Calu3 (cell line): Measurements from ENCODE around the gene MAP6. TPM values are rescaled to one million over a fixed set of nuclear protein-coding genes. Genes with fewer than 3 reads are reported as not detected.

Experiments used
- BruUV-seq: library from RNA; stranded (reverse); fragments of 400-500 nt; replicated peaks from 2 replicates; lab custom pipeline; 2021; lab: Mats Ljungman, UMichigan
- CTCF ChIA-PET: fragments of 300-600 bp; sonication (Branson Sonifier 250); formaldehyde crosslinking; loops from one replicate; lab custom pipeline; 2022; ENCODE audit warnings: antibody characterized with exemption; lab: Charles Lee
- DNase-seq: peaks from one replicate; pipeline ENCODE4 v3.0.0; 2022
- H3K27ac Mint-ChIP-seq: one replicate; pipeline ENCODE4 v1.8.0; 2022; ENCODE audit warnings: mixed read lengths; ENCODE audit not compliant: unreplicated experiment
- H3K27me3 Mint-ChIP-seq: one replicate; pipeline ENCODE4 v1.8.0; 2022; ENCODE audit warnings: mixed read lengths; ENCODE audit not compliant: unreplicated experiment
- H3K36me3 Mint-ChIP-seq: one replicate; pipeline ENCODE4 v1.8.0; 2022; ENCODE audit warnings: mild to moderate bottlenecking, moderate library complexity, mixed read lengths; ENCODE audit not compliant: insufficient read depth, unreplicated experiment
- H3K4me1 Mint-ChIP-seq: one replicate; pipeline ENCODE4 v1.8.0; 2022; ENCODE audit warnings: mild to moderate bottlenecking, low read depth, mixed read lengths; ENCODE audit not compliant: unreplicated experiment
- H3K4me3 Mint-ChIP-seq: one replicate; pipeline ENCODE4 v1.8.0; 2022; ENCODE audit warnings: mild to moderate bottlenecking, low read depth, moderate library complexity, mixed read lengths; ENCODE audit not compliant: unreplicated experiment
- H3K9me3 Mint-ChIP-seq: one replicate; pipeline ENCODE4 v1.8.0; 2022; ENCODE audit warnings: low read depth, mixed read lengths; ENCODE audit not compliant: unreplicated experiment
- intact Hi-C: fragments of 100-400 bp; cut with micrococcal nuclease; formaldehyde crosslinking; loops from one replicate; pipeline ENCODE4 v1.10.0; 2022; ENCODE audit not compliant: unreplicated experiment
- total RNA-seq: library from RNA; stranded (reverse); gene quantifications from 2 replicates; pipeline ENCODE4 v1.2.3, GENCODE V29; 2022
- TF ChIP-seq, protein P1 (sequence below): fragments of 200-600 bp; IDR thresholded peaks from one replicate; pipeline ENCODE4 v1.8.0; 2022; ENCODE audit warnings: antibody characterized with exemption; ENCODE audit not compliant: unreplicated experiment

Gene MAP6
- total RNA-seq, 1 experiment from 2014 or later: not detected

DNA sequence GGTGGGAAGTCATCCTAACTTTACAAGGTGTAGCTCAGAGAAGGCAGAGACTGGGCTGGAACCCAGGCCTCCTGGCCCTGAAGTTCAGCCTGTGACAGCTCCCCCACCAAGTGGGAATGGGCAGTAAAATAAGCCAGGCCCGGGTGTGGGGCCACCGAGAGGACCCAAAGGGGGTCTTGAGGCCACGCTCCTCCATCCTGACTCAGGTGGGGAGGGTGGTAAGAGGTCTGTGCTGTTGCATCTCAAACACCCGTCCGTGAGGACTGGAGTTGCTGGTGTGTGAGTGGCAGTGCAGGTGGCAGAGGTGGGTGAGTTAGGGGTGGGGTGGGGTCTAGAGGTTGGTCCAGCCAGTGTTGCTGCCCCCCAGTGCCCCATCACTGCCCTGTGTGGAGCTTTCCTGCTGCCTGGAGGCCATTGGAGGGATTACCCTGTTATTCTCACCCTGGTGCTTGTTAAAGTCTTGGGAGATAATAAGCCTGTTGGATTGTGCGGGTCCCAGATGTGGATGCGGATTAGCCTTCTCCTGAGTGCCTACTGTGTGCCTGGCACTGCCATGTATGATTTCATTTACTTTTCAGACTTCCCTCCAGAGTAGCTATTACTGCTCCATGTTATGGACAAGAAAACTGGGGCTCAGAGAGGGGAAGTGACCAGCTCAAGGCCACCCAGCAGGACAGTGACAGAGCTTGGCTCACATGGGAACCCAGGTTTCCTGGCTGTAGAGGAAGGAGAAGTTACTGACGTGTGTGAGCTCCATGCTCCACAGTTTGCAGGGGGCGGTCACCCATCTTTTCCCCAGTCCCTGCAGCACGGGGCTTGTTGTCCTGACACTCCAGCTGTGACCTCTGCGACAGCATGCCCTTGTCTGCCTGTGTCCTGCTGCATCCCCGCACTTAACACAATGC is 93.9 kb downstream of the MAP6 start:
- Mint-ChIP-seq H3K4me1 (peaks cover 16% of the 10 kb centered on the region), H3K27ac (no peak overlapping the region), H3K9me3 (no peaks in the 10 kb centered on the region), H3K27me3 (no peaks in the 10 kb centered on the region), H3K4me3 (no peak overlapping the region), H3K36me3 (peaks cover 41% of the 10 kb centered on the region)
- TF ChIP-seq, protein P1, sequence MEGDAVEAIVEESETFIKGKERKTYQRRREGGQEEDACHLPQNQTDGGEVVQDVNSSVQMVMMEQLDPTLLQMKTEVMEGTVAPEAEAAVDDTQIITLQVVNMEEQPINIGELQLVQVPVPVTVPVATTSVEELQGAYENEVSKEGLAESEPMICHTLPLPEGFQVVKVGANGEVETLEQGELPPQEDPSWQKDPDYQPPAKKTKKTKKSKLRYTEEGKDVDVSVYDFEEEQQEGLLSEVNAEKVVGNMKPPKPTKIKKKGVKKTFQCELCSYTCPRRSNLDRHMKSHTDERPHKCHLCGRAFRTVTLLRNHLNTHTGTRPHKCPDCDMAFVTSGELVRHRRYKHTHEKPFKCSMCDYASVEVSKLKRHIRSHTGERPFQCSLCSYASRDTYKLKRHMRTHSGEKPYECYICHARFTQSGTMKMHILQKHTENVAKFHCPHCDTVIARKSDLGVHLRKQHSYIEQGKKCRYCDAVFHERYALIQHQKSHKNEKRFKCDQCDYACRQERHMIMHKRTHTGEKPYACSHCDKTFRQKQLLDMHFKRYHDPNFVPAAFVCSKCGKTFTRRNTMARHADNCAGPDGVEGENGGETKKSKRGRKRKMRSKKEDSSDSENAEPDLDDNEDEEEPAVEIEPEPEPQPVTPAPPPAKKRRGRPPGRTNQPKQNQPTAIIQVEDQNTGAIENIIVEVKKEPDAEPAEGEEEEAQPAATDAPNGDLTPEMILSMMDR: no peak
- BruUV-seq: no TSS peak
- no peak for DNase-seq
- intact Hi-C loops: no loop called here
- CTCF ChIA-PET: interaction anchor here (1.0 to 1.5 kb wide), 2 partner anchors 12 to 13 kb away, joined by 3 to 5 read pairs; no protein-coding TSS in a partner anchor

DNA sequence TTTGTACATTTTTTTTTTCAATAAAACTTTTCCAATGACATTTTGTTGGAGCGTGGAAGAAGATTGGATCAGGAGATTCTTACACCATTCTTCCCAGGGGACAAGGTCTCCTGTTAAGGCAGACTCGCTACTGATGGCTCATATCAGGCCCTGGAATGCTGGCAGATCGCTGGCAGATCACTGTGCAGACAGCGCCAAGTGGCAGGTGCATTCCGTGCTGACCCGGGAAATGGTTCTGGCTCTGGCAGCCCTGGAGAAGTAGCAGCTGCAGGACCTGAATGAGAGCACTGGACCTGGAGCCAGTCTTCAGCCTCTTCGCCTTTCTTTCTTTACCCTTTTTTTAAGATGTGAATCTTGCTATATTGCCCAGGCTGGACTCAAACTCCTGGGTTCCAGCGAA is 96.1 kb downstream of the MAP6 start:
- H3K27ac Mint-ChIP-seq: no peak overlapping the region
- no peak for DNase-seq
- CTCF ChIA-PET: no interaction called here
- no peaks in the 10 kb centered on the region for H3K27me3 Mint-ChIP-seq
- no TSS peak for BruUV-seq
- H3K36me3 Mint-ChIP-seq: peaks cover 52% of the 10 kb centered on the region
- intact Hi-C loops: no loop called here
- H3K4me3 Mint-ChIP-seq: no peak overlapping the region
- H3K9me3 Mint-ChIP-seq: no peaks in the 10 kb centered on the region
- TF ChIP-seq, protein P1: no peak
- H3K4me1 Mint-ChIP-seq: peaks cover 16% of the 10 kb centered on the region

DNA sequence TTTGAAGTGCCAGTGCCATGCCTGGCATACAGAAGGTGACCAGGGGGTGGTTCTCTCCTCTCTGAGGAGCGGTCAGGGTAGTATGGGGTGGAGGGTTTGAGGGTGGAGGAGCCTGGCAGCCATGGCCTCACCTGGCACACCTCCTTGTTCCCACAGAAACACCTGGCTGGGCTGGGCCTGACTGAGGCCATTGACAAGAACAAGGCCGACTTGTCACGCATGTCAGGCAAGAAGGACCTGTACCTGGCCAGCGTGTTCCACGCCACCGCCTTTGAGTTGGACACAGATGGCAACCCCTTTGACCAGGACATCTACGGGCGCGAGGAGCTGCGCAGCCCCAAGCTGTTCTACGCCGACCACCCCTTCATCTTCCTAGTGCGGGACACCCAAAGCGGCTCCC is 97.2 kb downstream of the MAP6 start:
- Mint-ChIP-seq H3K27ac (no peak overlapping the region), H3K4me3 (no peak overlapping the region)

DNA sequence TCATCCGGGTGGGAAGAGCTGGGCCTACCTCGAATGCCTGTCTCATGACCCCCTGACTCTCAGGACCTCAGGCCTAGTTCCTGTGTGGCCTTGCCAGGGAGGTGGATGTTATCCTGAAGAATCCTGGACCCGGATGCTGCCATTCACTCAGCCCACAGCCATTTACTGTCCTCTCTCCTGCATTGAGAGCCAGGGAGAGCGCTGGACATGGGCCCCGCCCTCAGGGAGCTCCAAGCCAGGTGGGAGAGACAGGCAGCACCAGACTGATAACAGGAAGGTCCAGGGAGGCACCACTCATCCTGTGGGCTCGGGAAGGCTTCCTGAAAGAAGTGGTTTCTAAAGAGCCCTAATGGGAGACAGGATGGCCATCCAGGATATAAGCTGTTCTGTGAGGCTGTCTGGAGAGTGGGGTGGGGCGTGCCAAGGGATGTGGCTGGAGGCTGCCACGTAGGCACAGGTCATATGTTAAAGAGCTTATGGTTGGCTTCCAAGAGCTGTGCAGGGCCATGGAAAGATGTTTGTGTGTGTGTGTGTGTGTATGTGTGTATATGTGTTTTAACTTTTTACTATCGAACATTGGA is 98.2 kb downstream of the MAP6 start:
- H3K4me1 Mint-ChIP-seq: peaks cover 3% of the 10 kb centered on the region
- TF ChIP-seq, protein P1: no peak
- no peaks in the 10 kb centered on the region for H3K27me3 Mint-ChIP-seq
- DNase-seq: no peak
- H3K36me3 Mint-ChIP-seq: peaks cover 46% of the 10 kb centered on the region
- no peaks in the 10 kb centered on the region for H3K9me3 Mint-ChIP-seq
- H3K27ac Mint-ChIP-seq: no peak overlapping the region
- CTCF ChIA-PET: no interaction called here
- intact Hi-C loops: no loop called here
- no TSS peak for BruUV-seq
- no peak overlapping the region for H3K4me3 Mint-ChIP-seq

More for the DNA sequence above, 97.2 kb downstream of the MAP6 start:
- Mint-ChIP-seq H3K4me1 (peaks cover 12% of the 10 kb centered on the region), H3K27me3 (no peaks in the 10 kb centered on the region), H3K36me3 (peaks cover 55% of the 10 kb centered on the region), H3K9me3 (no peaks in the 10 kb centered on the region)
- TF ChIP-seq, protein P1: no peak
- intact Hi-C loops: no loop called here
- DNase-seq: no peak
- CTCF ChIA-PET: interaction anchor here (0.5 kb wide), 1 partner anchor 16 kb away, joined by 3 read pairs; no protein-coding TSS in a partner anchor
- BruUV-seq: no TSS peak
